KMS-11 (cell line): ENCODE results near the gene OSBPL8.

Experiments
- H2AFZ ChIP-seq: fragments of 200-600 bp; sonication (generic); 2 replicates; pipeline ENCODE4 v1.6.1; 2016; ENCODE audit warnings: antibody characterized with exemption, mixed run types, low read depth
- H3K27ac ChIP-seq: fragments of 200-600 bp; sonication (generic); 2 replicates; pipeline ENCODE4 v1.6.1; 2016; ENCODE audit warnings: mild to moderate bottlenecking, mixed run types
- H3K27me3 ChIP-seq: fragments of 200-600 bp; sonication (generic); 2 replicates; pipeline ENCODE4 v1.6.1; 2017; ENCODE audit warnings: mild to moderate bottlenecking, low read depth, mixed run types, moderate library complexity; ENCODE audit not compliant: insufficient read depth
- H3K36me3 ChIP-seq: fragments of 200-600 bp; sonication (generic); 2 replicates; pipeline ENCODE4 v1.6.1; 2017; ENCODE audit warnings: mild to moderate bottlenecking, mixed run types; ENCODE audit not compliant: insufficient read depth
- H3K4me1 ChIP-seq: fragments of 200-600 bp; sonication (generic); 2 replicates; pipeline ENCODE4 v1.6.1; 2016; ENCODE audit warnings: mild to moderate bottlenecking, low read depth, mixed run types; ENCODE audit not compliant: poor library complexity, severe bottlenecking
- H3K4me2 ChIP-seq: fragments of 200-600 bp; sonication (generic); 2 replicates; pipeline ENCODE4 v1.7.0; 2016; ENCODE audit warnings: mild to moderate bottlenecking, mixed run types
- H3K4me3 ChIP-seq: fragments of 200-600 bp; sonication (generic); IDR thresholded peaks from 2 replicates; pipeline ENCODE4 v1.6.1; 2017; ENCODE audit warnings: low read depth, low read length, mixed read lengths; ENCODE audit not compliant: insufficient read depth
- H3K79me2 ChIP-seq: fragments of 200-600 bp; sonication (generic); 2 replicates; pipeline ENCODE4 v1.6.1; 2016; ENCODE audit warnings: low read depth, mixed run types; ENCODE audit not compliant: insufficient read depth
- H3K9ac ChIP-seq: fragments of 200-600 bp; sonication (generic); 2 replicates; pipeline ENCODE4 v1.6.1; 2016; ENCODE audit warnings: mild to moderate bottlenecking, mixed run types
- H4K20me1 ChIP-seq: fragments of 200-600 bp; sonication (generic); 2 replicates; pipeline ENCODE4 v1.6.1; 2016; ENCODE audit warnings: mild to moderate bottlenecking, mixed run types; ENCODE audit not compliant: insufficient read depth
- TF ChIP-seq, protein P1 (sequence below): fragments of 200-600 bp; sonication (generic); conservative IDR thresholded peaks from 2 replicates; pipeline ENCODE4 v1.6.1; 2017; ENCODE audit warnings: low read depth, mild to moderate bottlenecking, antibody characterized with exemption, low read length, moderate library complexity, mixed read lengths

OSBPL8 gene

DNA sequence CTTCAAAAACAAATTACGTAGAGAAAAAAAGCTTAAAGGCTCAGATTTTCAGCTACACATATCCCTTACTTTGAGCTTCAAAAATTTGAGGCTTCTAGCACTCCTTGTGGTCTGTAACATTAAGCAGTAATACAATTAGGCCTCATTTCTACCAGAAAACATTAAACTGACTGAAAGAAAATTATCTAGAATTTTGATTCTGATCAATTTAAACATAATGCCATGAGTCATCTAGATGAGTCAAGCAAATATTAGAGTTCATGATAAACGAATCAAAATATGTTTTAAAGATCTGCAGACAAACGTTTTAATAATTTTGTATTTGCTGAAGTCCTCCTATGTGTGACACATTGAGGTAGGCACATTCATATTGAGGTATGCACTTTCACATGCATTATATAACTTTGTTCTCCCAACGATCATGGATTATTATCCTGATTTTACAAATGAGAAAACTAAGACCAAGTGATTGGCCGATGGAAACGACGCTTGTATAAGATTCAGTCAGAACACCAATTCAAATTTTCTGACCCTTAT, 4.3 kb downstream of the OSBPL8 start:
- Histone ChIP-seq H2AFZ (no peak overlapping the region), H3K9ac (no peak overlapping the region), H4K20me1 (no peaks in the 10 kb centered on the region), H3K27ac (no peak overlapping the region), H3K4me2 (no peak overlapping the region), H3K79me2 (peaks cover 81% of the 10 kb centered on the region), H3K36me3 (no peaks in the 10 kb centered on the region), H3K4me1 (peaks cover 17% of the 10 kb centered on the region), H3K27me3 (no peaks in the 10 kb centered on the region), H3K4me3 (no peak overlapping the region)
- TF ChIP-seq, protein P1, sequence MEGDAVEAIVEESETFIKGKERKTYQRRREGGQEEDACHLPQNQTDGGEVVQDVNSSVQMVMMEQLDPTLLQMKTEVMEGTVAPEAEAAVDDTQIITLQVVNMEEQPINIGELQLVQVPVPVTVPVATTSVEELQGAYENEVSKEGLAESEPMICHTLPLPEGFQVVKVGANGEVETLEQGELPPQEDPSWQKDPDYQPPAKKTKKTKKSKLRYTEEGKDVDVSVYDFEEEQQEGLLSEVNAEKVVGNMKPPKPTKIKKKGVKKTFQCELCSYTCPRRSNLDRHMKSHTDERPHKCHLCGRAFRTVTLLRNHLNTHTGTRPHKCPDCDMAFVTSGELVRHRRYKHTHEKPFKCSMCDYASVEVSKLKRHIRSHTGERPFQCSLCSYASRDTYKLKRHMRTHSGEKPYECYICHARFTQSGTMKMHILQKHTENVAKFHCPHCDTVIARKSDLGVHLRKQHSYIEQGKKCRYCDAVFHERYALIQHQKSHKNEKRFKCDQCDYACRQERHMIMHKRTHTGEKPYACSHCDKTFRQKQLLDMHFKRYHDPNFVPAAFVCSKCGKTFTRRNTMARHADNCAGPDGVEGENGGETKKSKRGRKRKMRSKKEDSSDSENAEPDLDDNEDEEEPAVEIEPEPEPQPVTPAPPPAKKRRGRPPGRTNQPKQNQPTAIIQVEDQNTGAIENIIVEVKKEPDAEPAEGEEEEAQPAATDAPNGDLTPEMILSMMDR = no peak

DNA sequence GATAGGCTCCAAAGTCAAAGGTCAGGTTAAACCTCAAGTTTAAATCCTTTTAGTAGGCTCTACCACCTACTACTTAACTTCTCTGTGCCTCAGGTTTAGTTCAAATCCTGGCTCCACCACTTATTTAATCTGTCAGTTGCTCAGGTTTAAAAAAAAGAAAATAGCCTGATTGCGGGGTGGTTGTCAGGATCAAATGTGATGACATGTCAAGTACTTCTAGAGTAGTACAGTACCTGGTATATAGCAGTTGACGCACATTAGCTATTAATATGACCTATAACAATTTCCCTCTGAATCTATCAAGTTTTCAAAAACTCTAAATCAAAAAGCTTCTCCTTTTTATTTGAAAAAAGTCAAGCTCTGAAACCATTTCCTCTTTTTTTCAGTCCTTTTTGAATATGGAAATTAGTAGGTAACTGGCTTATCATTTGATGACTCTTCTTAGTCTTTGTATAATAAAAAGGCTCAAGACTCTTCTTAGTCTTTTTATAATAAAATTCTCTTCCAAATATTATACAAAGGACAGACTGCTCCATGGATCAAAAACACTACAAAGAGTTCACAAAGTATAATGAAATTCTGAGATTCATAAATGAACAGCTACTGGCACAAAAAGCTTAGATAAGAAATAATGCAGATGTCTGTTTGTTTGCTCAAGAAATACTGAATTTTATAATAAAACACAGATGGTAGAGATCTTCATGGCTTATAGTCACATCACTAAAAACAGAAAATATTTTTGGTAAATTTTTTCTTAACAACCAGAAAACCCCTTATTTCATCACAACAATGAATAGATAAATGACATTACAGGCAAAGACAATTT, 5.0 kb downstream of the OSBPL8 start:
- Histone ChIP-seq H3K4me3 (no peak overlapping the region), H2AFZ (no peak overlapping the region), H3K27me3 (no peaks in the 10 kb centered on the region), H3K4me1 (peaks cover 15% of the 10 kb centered on the region), H3K9ac (no peak overlapping the region), H3K4me2 (no peak overlapping the region), H3K27ac (no peak overlapping the region), H3K79me2 (peaks cover 81% of the 10 kb centered on the region), H3K36me3 (no peaks in the 10 kb centered on the region), H4K20me1 (no peaks in the 10 kb centered on the region)
- TF ChIP-seq, protein P1 = no peak

GRCh38 chr12:76552343-76552938, 7.1 kb downstream of the OSBPL8 start:
- Histone ChIP-seq H3K36me3 (no peaks in the 10 kb centered on the region), H3K9ac (no peak overlapping the region), H3K27me3 (no peaks in the 10 kb centered on the region), H3K27ac (no peak overlapping the region), H3K79me2 (peaks cover 63% of the 10 kb centered on the region), H2AFZ (no peak overlapping the region), H4K20me1 (no peaks in the 10 kb centered on the region), H3K4me2 (no peak overlapping the region), H3K4me1 (peaks cover 10% of the 10 kb centered on the region), H3K4me3 (no peak overlapping the region)
- TF ChIP-seq, protein P1 = no peak

DNA sequence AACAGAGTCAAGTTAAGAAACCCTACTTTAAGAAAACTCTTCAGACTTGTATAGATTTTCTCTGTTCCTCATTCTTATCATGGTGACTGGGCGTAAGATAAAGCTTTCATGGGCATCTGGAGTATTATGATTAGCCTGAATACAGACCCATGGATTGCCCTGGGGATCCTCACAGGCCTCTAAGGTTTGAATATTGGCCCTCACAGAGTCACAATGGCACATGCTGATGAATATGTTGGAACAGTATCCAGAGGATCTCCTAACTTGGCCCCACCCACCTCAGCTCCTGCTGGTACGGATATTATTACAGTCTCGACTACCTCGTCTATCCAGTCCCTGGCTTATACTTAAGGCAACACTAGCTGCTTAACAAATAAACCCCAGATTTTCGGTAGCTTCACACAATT, 8.1 kb downstream of the OSBPL8 start:
- Histone ChIP-seq H3K4me1 (peaks cover 8% of the 10 kb centered on the region), H3K4me3 (no peak overlapping the region), H3K4me2 (no peak overlapping the region), H3K79me2 (peaks cover 60% of the 10 kb centered on the region), H3K9ac (no peak overlapping the region), H3K36me3 (no peaks in the 10 kb centered on the region), H4K20me1 (no peaks in the 10 kb centered on the region), H3K27me3 (no peaks in the 10 kb centered on the region), H2AFZ (no peak overlapping the region), H3K27ac (no peak overlapping the region)
- TF ChIP-seq, protein P1 = no peak
